Measurements from ENCODE around the gene ZNF90.

GRCh38 chr19:20162821-20163220 is 85.0 kb downstream of the ZNF90 start:
- TF ChIP-seq, protein P1, sequence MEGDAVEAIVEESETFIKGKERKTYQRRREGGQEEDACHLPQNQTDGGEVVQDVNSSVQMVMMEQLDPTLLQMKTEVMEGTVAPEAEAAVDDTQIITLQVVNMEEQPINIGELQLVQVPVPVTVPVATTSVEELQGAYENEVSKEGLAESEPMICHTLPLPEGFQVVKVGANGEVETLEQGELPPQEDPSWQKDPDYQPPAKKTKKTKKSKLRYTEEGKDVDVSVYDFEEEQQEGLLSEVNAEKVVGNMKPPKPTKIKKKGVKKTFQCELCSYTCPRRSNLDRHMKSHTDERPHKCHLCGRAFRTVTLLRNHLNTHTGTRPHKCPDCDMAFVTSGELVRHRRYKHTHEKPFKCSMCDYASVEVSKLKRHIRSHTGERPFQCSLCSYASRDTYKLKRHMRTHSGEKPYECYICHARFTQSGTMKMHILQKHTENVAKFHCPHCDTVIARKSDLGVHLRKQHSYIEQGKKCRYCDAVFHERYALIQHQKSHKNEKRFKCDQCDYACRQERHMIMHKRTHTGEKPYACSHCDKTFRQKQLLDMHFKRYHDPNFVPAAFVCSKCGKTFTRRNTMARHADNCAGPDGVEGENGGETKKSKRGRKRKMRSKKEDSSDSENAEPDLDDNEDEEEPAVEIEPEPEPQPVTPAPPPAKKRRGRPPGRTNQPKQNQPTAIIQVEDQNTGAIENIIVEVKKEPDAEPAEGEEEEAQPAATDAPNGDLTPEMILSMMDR (IDR thresholded peaks at IDR 0.05; ENCODE audit: low read depth, low read length, missing input control), result no peak
- TF ChIP-seq, protein P2, sequence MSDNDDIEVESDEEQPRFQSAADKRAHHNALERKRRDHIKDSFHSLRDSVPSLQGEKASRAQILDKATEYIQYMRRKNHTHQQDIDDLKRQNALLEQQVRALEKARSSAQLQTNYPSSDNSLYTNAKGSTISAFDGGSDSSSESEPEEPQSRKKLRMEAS (IDR thresholded peaks at IDR 0.05), result no peak
- no peak for TF ChIP-seq ATF3 (IDR thresholded peaks at IDR 0.05)
- no peak for TF ChIP-seq JUND (IDR thresholded peaks at IDR 0.05)
- no peak for TF ChIP-seq TAF1 (conservative IDR thresholded peaks at IDR 0.05)
- TF ChIP-seq REST (IDR thresholded peaks at IDR 0.05), result no peak
- TF ChIP-seq NR2F2 (IDR thresholded peaks at IDR 0.05), result no peak
